Testis (tissue), 2 donors: ENCODE results near the gene CADM1.

Experiments used
- CTCF ChIP-seq, 3 experiments: fragments of 450-650 bp in 2 of 3; fragments of 200-600 bp in 1 of 3; sonication (generic) in 1 of 3; IDR thresholded peaks; one replicate each; pipeline ENCODE4 v1.5.1; 2016 to 2019; ENCODE audit warnings: antibody characterized with exemption in 3 of 3, mild to moderate bottlenecking in 2 of 3, moderate library complexity in 1 of 3
- POLR2A ChIP-seq: fragments of 450-650 bp; IDR thresholded peaks from one replicate; pipeline ENCODE4 v1.6.1; 2017; ENCODE audit warnings: antibody characterized with exemption, mild to moderate bottlenecking, moderate library complexity

- no peak for TF ChIP-seq POLR2A
- no peak for TF ChIP-seq CTCF (IDR thresholded peaks at IDR 0.05)
Observed at GRCh38 chr11:115146425-115146824, 357.8 kb downstream of the CADM1 start.
